Measurements from ENCODE around the gene SMIM30.

DNA sequence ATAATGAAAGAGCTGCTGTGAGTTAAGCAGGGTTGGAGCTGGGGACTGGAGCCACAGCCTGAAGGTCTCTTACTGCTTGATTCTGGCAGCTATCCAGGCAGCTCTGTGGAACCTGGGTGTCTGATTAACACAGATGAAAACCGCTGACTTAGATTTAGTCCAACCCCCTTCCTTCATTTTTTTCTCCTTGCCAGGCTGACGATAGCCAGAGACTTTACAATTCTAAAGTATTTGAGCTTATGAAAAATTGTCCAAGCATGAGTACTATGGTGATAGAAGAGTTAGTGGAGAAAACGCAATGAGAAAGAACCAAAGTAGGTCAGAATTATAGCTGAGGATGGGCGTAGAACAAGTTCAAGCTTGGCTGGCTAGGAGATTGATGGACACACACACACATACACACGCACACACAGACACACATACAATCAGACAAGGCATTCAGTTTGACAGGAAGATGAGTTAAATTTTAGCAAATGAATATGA, 18.2 kb downstream of the SMIM30 start:
- TF ChIP-seq, protein P1, sequence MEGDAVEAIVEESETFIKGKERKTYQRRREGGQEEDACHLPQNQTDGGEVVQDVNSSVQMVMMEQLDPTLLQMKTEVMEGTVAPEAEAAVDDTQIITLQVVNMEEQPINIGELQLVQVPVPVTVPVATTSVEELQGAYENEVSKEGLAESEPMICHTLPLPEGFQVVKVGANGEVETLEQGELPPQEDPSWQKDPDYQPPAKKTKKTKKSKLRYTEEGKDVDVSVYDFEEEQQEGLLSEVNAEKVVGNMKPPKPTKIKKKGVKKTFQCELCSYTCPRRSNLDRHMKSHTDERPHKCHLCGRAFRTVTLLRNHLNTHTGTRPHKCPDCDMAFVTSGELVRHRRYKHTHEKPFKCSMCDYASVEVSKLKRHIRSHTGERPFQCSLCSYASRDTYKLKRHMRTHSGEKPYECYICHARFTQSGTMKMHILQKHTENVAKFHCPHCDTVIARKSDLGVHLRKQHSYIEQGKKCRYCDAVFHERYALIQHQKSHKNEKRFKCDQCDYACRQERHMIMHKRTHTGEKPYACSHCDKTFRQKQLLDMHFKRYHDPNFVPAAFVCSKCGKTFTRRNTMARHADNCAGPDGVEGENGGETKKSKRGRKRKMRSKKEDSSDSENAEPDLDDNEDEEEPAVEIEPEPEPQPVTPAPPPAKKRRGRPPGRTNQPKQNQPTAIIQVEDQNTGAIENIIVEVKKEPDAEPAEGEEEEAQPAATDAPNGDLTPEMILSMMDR (IDR thresholded peaks at IDR 0.05; ENCODE audit: poor library complexity, severe bottlenecking): no peak
- TF ChIP-seq RAD21 (conservative IDR thresholded peaks at IDR 0.05) (no peak), EZH2 (IDR thresholded peaks at IDR 0.05; ENCODE audit: borderline replicate concordance, insufficient read depth, low read length, poor library complexity, severe bottlenecking) (no peak), EP300 (conservative IDR thresholded peaks at IDR 0.05; ENCODE audit: poor library complexity, severe bottlenecking) (peak; percentile 83), POLR2AphosphoS5 (IDR thresholded peaks at IDR 0.05) (peak; percentile 68), TAF1 (IDR thresholded peaks at IDR 0.05; ENCODE audit: low read depth) (no peak), SMC3 (conservative IDR thresholded peaks at IDR 0.05; ENCODE audit: poor library complexity) (no peak), MXI1 (conservative IDR thresholded peaks at IDR 0.05; ENCODE audit: poor library complexity, severe bottlenecking) (no peak)
- TF ChIP-seq, protein P2, sequence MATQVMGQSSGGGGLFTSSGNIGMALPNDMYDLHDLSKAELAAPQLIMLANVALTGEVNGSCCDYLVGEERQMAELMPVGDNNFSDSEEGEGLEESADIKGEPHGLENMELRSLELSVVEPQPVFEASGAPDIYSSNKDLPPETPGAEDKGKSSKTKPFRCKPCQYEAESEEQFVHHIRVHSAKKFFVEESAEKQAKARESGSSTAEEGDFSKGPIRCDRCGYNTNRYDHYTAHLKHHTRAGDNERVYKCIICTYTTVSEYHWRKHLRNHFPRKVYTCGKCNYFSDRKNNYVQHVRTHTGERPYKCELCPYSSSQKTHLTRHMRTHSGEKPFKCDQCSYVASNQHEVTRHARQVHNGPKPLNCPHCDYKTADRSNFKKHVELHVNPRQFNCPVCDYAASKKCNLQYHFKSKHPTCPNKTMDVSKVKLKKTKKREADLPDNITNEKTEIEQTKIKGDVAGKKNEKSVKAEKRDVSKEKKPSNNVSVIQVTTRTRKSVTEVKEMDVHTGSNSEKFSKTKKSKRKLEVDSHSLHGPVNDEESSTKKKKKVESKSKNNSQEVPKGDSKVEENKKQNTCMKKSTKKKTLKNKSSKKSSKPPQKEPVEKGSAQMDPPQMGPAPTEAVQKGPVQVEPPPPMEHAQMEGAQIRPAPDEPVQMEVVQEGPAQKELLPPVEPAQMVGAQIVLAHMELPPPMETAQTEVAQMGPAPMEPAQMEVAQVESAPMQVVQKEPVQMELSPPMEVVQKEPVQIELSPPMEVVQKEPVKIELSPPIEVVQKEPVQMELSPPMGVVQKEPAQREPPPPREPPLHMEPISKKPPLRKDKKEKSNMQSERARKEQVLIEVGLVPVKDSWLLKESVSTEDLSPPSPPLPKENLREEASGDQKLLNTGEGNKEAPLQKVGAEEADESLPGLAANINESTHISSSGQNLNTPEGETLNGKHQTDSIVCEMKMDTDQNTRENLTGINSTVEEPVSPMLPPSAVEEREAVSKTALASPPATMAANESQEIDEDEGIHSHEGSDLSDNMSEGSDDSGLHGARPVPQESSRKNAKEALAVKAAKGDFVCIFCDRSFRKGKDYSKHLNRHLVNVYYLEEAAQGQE (IDR thresholded peaks at IDR 0.05; ENCODE audit: borderline replicate concordance): no peak

All from neural cell (in vitro differentiated cells).